ENCODE measurements around the gene FCAMR.

DNA sequence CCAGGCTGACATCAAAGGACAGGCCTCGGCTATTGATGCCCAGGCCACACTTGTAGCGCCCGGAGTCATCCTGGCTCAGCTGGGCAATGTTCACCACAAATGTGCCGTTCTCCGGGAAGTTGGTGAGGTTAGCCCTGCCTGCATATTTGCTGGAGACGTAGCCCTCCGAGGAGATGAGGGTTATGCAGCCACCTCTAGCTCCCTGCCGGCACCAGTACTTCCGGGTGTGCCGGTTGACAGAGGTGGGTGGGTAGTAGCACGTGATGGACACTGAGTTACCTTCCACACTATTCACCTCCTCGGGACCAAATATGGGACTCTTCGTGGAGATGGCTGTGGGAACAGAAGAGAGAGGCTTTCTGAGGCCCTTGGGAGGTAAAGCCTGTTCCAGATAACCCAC is 31.1 kb downstream of the FCAMR start:
- TF ChIP-seq ZBTB7A (tag by site-specific recombination; IDR thresholded peaks at IDR 0.05; ENCODE audit: low read depth) (no peak), ZNF132 (tag by site-specific recombination; IDR thresholded peaks at IDR 0.05; ENCODE audit: borderline replicate concordance) (no peak), CTCF (tag by site-specific recombination; IDR thresholded peaks at IDR 0.05) (no peak), ZSCAN5A (tag by site-specific recombination; IDR thresholded peaks at IDR 0.05) (no peak), ZNF596 (tag by site-specific recombination; IDR thresholded peaks at IDR 0.05) (no peak), ZFP3 (tag by site-specific recombination; IDR thresholded peaks at IDR 0.05; ENCODE audit: low read depth) (no peak)

All from HEK293 (cell line).